Activated naive CD8-positive, alpha-beta T cell (primary cell): ENCODE measurements around the gene CKMT1B.
"Not testable (repeated sequence)": the region's sequence is repeated elsewhere in the genome, so short reads cannot be mapped to it uniquely, and the experiment has no call there.

Experiments
- H3K27ac Mint-ChIP-seq: one replicate; pipeline ENCODE4 v1.8.0; 2021; ENCODE audit warnings: mixed read lengths
- H3K27me3 Mint-ChIP-seq: one replicate; pipeline ENCODE4 v1.8.0; 2021; ENCODE audit warnings: mixed read lengths
- H3K36me3 Mint-ChIP-seq: one replicate; pipeline ENCODE4 v1.8.0; 2021; ENCODE audit warnings: mixed read lengths
- H3K4me1 Mint-ChIP-seq: one replicate; pipeline ENCODE4 v1.8.0; 2021; ENCODE audit warnings: low read depth, mixed read lengths
- H3K4me3 Mint-ChIP-seq: one replicate; pipeline ENCODE4 v1.8.0; 2021; ENCODE audit warnings: mild to moderate bottlenecking, mixed read lengths
- H3K9me3 Mint-ChIP-seq: one replicate; pipeline ENCODE4 v1.8.0; 2021; ENCODE audit warnings: low read depth, mixed read lengths

Gene CKMT1B

GRCh38 chr15:43593328-43594190 lies at the start of gene CKMT1B:
Gene CKMT1B (plus strand): TSS chr15:43594027. CDS start chr15:43594219, 192 bp downstream.
- not testable (repeated sequence) for H3K9me3 Mint-ChIP-seq, H3K36me3 Mint-ChIP-seq, H3K4me3 Mint-ChIP-seq, H3K4me1 Mint-ChIP-seq, H3K27ac Mint-ChIP-seq
- H3K27me3 Mint-ChIP-seq = peaks cover 13% of the 10 kb centered on the region

GRCh38 chr15:43544266-43544665 lies 49.6 kb upstream of the CKMT1B start:
- peaks cover 14% of the 10 kb centered on the region for H3K36me3 Mint-ChIP-seq
- no peaks in the 10 kb centered on the region for H3K9me3 Mint-ChIP-seq
- peaks cover 5% of the 10 kb centered on the region for H3K4me1 Mint-ChIP-seq
- H3K27me3 Mint-ChIP-seq = no peaks in the 10 kb centered on the region
- H3K4me3 Mint-ChIP-seq = no peak overlapping the region
- no peak overlapping the region for H3K27ac Mint-ChIP-seq

GRCh38 chr15:43545426-43545825 lies 48.4 kb upstream of the CKMT1B start:
- H3K27me3 Mint-ChIP-seq = no peaks in the 10 kb centered on the region
- no peaks in the 10 kb centered on the region for H3K9me3 Mint-ChIP-seq
- H3K27ac Mint-ChIP-seq = no peak overlapping the region
- H3K36me3 Mint-ChIP-seq = peaks cover 15% of the 10 kb centered on the region
- peaks cover 5% of the 10 kb centered on the region for H3K4me1 Mint-ChIP-seq
- no peak overlapping the region for H3K4me3 Mint-ChIP-seq

- Mint-ChIP-seq H3K36me3 (peaks cover 20% of the 10 kb centered on the region), H3K9me3 (no peaks in the 10 kb centered on the region), H3K4me1 (no peaks in the 10 kb centered on the region), H3K4me3 (no peak overlapping the region), H3K27me3 (no peaks in the 10 kb centered on the region), H3K27ac (no peak overlapping the region)
Measured at GRCh38 chr15:43547539-43547938, 46.3 kb upstream of the CKMT1B start.

- Mint-ChIP-seq H3K4me3 (no peak overlapping the region), H3K36me3 (peaks cover 20% of the 10 kb centered on the region), H3K27me3 (no peaks in the 10 kb centered on the region), H3K9me3 (no peaks in the 10 kb centered on the region), H3K4me1 (no peaks in the 10 kb centered on the region), H3K27ac (no peak overlapping the region)
Measured at GRCh38 chr15:43550527-43551363, 43.1 kb upstream of the CKMT1B start.

- H3K4me1 Mint-ChIP-seq = no peaks in the 10 kb centered on the region
- peaks cover 12% of the 10 kb centered on the region for H3K36me3 Mint-ChIP-seq
- H3K27me3 Mint-ChIP-seq = no peaks in the 10 kb centered on the region
- H3K4me3 Mint-ChIP-seq = no peak overlapping the region
- H3K27ac Mint-ChIP-seq = no peak overlapping the region
- H3K9me3 Mint-ChIP-seq = no peaks in the 10 kb centered on the region
Measured at GRCh38 chr15:43552256-43552655, 41.6 kb upstream of the CKMT1B start.

- H3K27ac Mint-ChIP-seq = no peak overlapping the region
- no peaks in the 10 kb centered on the region for H3K27me3 Mint-ChIP-seq
- H3K4me1 Mint-ChIP-seq = no peaks in the 10 kb centered on the region
- H3K4me3 Mint-ChIP-seq = no peak overlapping the region
- no peaks in the 10 kb centered on the region for H3K9me3 Mint-ChIP-seq
- peaks cover 10% of the 10 kb centered on the region for H3K36me3 Mint-ChIP-seq
Measured at GRCh38 chr15:43552986-43553385, 40.8 kb upstream of the CKMT1B start.

GRCh38 chr15:43562753-43563152 lies 31.1 kb upstream of the CKMT1B start:
- not testable (repeated sequence) for H3K27ac Mint-ChIP-seq, H3K4me3 Mint-ChIP-seq, H3K27me3 Mint-ChIP-seq, H3K36me3 Mint-ChIP-seq, H3K4me1 Mint-ChIP-seq, H3K9me3 Mint-ChIP-seq

- H3K27me3 Mint-ChIP-seq = not testable (repeated sequence)
Measured at GRCh38 chr15:43563793-43564192, 30.0 kb upstream of the CKMT1B start.

GRCh38 chr15:43566615-43567014 lies 27.2 kb upstream of the CKMT1B start:
- H3K4me3 Mint-ChIP-seq, H3K27ac Mint-ChIP-seq, H3K9me3 Mint-ChIP-seq, H3K4me1 Mint-ChIP-seq, H3K27me3 Mint-ChIP-seq, H3K36me3 Mint-ChIP-seq: not testable (repeated sequence)

More at GRCh38 chr15:43563793-43564192, 30.0 kb upstream of the CKMT1B start:
- H3K36me3 Mint-ChIP-seq, H3K4me3 Mint-ChIP-seq, H3K27ac Mint-ChIP-seq, H3K4me1 Mint-ChIP-seq, H3K9me3 Mint-ChIP-seq: not testable (repeated sequence)

- not testable (repeated sequence) for H3K36me3 Mint-ChIP-seq, H3K27me3 Mint-ChIP-seq, H3K9me3 Mint-ChIP-seq, H3K4me1 Mint-ChIP-seq, H3K4me3 Mint-ChIP-seq, H3K27ac Mint-ChIP-seq
Measured at GRCh38 chr15:43574607-43575006, 19.2 kb upstream of the CKMT1B start.

- H3K36me3 Mint-ChIP-seq, H3K27ac Mint-ChIP-seq, H3K4me1 Mint-ChIP-seq, H3K9me3 Mint-ChIP-seq, H3K4me3 Mint-ChIP-seq, H3K27me3 Mint-ChIP-seq: not testable (repeated sequence)
Measured at GRCh38 chr15:43589778-43590466, 3.9 kb upstream of the CKMT1B start, which contains the start of gene PPIP5K1. Gene PPIP5K1 (minus strand): TSS chr15:43590208. CDS start chr15:43584504, 5,704 bp downstream.

GRCh38 chr15:43592841-43593240 lies 986 bp upstream of the CKMT1B start:
- peaks cover 11% of the 10 kb centered on the region for H3K27me3 Mint-ChIP-seq
- H3K4me3 Mint-ChIP-seq, H3K4me1 Mint-ChIP-seq, H3K9me3 Mint-ChIP-seq, H3K27ac Mint-ChIP-seq, H3K36me3 Mint-ChIP-seq: not testable (repeated sequence)

GRCh38 chr15:43599131-43599530 lies 5.3 kb downstream of the CKMT1B start:
- H3K9me3 Mint-ChIP-seq, H3K4me3 Mint-ChIP-seq, H3K27ac Mint-ChIP-seq, H3K36me3 Mint-ChIP-seq, H3K4me1 Mint-ChIP-seq: not testable (repeated sequence)
- H3K27me3 Mint-ChIP-seq = peaks cover 17% of the 10 kb centered on the region

GRCh38 chr15:43600200-43600599 lies 6.4 kb downstream of the CKMT1B start:
- not testable (repeated sequence) for H3K36me3 Mint-ChIP-seq, H3K4me1 Mint-ChIP-seq, H3K27ac Mint-ChIP-seq, H3K9me3 Mint-ChIP-seq, H3K4me3 Mint-ChIP-seq
- peaks cover 19% of the 10 kb centered on the region for H3K27me3 Mint-ChIP-seq
